ENCODE measurements around the gene ATXN1.
"Not testable (repeated sequence)": the region's sequence is repeated elsewhere in the genome, so short reads cannot be mapped to it uniquely, and the experiment has no call there.

ATXN1 gene

GRCh38 chr6:16559071-16559470 is 202.2 kb downstream of the ATXN1 start:
- DNase-seq = no peak

DNA sequence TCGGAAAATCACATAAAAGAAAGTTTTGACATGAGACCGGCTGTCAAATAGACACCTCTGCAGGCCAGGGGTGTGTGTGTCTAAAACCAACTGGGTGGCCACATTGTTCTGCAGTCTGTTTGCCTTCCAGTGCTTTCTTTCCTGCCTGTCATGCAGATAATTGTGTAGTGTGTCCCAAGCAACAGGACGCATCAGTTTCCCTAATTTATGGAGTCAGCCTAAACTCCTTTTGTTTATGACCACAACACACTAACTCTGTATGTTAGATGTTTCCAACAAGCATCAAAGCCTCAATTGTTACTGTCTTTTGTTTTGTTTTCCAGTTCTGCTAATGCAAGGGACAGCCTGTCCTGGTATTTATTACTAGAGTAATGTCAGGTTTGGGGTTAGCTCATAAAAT is 205.7 kb downstream of the ATXN1 start:
- DNase-seq = no peak

DNA sequence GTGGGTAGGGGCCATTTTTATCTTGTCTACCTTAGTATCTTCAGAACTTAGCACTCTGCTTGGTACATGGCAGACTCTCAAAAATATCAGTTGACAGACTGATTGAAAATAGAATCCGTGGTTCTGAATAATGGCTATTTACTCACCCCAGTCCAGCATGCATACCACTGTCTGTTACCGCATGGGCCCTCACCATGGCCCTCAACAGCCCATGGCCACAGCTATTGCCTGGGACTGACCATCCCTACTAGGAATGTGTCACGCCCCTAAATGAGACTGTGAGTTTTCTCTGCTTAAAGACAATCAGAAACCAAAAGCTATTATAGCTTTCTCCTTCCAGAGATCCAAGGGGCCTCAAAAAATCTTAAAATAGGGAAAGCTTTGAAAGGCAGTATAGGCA is 207.7 kb downstream of the ATXN1 start:
- no peak for DNase-seq

DNA sequence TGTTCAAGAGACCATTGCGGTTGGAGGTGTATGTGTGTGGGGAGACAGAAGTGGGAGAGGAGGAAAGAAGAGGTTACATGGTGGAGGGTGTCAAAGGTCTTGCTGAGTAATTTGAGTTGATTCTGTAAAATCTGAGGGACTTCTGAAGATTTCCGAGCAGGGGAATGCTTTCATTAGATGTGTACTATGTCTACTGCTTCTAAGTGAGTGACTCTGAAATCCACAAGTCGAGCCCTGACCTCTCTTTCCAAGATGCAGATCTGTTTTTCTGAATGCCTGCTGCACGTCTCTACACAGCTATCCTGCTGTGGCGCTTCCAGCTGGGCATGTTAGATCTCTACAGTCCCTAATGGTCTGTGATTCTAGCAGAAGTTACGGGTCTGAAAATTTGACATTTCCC is 209.8 kb downstream of the ATXN1 start:
- DNase-seq = no peak

DNA sequence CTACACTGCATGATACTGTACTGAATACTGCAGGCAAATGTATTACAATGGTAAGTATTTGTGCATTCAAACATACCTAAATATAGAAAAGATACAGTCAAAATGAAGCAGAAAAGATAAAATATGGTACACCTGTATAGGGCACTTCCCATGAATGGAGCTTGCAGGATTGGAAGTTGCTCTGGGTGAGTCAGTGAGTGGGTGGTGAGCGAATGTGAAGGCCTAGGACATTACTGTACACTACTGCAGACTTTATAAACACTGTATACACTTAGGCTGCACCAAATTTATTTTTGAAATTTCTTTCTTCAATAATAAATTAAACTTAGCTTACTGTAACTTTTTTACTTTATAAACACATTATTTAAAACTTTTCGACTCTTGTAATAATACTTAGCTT is 213.1 kb downstream of the ATXN1 start:
- DNase-seq = no peak

DNA sequence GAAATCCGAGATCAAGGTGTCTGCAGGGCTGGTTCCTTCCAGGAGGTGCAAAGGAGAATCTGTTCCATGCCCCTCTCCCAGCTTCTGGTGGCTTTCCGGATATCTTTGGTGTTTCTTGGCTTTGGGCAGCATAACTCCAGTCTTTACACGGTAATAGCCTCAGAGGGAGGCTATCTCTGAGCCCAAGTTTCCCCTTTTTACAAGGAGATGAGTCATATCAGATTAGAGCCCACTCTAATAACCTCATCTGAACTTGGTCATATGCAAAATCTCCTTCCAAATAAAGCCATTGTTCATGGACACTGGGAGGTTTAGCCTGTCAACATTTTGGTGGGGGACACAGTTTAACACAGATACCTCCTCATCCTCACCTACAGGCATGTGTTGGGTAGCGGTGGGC is 213.7 kb downstream of the ATXN1 start:
- no peak for DNase-seq

DNA sequence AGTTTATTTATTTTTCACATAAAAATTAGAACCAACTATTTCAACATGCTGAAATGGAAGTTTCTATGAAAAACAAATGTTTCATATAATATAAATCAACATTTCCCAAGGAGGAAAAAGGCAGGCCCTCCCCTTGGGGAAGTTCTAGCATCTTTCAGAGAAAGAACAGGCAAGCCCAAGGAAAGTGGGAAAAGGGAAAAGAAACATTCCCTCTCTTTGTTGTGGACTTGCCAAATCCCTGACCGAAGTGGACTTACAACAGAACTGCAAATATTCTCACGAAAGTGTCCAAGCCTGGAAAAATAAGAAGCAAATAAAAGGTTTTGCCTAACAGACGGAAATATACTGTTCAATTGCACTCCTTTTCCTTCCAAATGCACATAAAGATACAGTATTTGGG is 214.4 kb downstream of the ATXN1 start:
- DNase-seq = no peak

GRCh38 chr6:16545382-16545781 is 215.9 kb downstream of the ATXN1 start:
- DNase-seq = no peak

DNA sequence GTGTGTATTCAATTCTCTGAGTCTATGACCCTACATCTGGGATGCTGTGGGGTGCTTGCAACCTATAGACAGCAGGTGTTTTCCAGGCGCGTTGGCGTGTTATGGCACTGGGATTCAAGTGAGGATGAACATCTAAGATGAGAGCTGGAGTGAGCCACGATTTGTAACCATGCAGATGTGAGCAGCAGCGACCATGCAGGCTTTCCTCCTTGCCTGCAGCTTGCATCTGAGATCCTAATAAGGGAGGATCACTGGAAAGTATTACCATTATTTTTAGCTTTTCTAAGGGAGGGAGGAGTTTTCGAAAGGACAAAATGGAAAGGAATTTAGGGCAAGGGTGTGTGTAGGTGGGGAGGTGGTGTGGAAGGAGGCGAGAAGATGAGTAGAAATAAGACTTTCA is 216.7 kb downstream of the ATXN1 start:
- DNase-seq = no peak

DNA sequence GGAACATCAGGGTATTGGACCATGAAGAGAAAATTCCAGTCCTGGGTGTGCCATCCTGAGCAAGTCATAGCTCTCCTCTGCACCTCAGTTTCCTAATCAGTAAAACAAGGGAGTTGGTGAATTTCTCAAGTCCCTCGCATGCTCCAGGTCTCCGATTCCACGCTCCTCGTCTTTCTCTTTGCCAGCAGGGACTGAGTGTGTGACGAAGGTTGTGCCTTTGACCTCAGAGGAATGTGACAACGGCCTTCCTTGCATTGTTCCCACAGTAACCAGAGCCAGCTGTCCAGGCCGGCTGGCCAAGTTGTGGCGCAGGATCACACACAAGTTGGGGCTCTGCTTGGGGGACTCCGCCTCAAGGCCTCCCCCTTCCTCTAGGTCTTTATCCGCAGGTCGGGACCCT is 217.3 kb downstream of the ATXN1 start:
- no peak for DNase-seq

GRCh38 chr6:16543521-16543920 is 217.7 kb downstream of the ATXN1 start:
- no peak for DNase-seq

DNA sequence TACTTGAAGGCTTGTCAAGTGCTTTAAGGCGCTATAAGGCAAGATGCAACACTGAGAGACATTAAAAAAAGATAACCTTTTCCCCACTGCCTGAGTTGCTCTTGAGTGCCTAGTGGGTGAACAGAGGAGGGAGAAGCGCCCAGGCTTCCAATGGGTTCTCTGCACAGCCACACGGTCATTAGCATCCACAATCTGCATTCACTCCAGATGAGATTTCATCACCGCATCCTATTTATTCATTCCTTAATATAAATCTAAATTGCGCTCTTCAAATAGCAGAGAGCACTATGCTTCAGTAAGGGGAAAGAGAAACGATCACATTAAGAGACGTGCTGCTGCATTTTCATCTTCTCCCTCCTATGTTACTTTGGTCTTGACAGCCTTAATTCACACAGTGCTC is 219.2 kb downstream of the ATXN1 start:
- no peak for DNase-seq

- DNase-seq = no peak
Measured at GRCh38 chr6:16540804-16541752, 220.2 kb downstream of the ATXN1 start.

- not testable (repeated sequence) for DNase-seq
Measured at GRCh38 chr6:16540383-16540782, 220.9 kb downstream of the ATXN1 start.

GRCh38 chr6:16539086-16539931 is 222.0 kb downstream of the ATXN1 start:
- no peak for DNase-seq

- no peak for DNase-seq
Measured at GRCh38 chr6:16535564-16535963, 225.7 kb downstream of the ATXN1 start.

DNA sequence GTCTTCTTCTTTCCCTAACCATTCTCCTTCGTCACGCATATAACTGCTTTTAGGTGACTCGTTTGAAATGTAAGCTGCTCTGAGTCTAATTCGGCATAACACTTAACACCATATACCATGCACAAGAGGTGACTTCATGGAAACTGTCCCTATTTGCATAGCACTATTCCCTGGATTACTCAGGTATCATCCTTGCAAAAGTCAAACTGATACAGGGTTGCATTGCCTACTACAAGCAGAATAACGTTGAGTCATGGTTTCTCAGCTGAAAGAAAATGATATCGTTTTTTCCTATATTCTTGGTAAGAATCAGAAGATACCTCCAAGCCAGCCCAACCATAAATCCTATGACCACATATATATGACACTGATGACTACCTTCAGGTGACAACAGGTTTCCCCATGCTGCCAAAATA is 227.5 kb downstream of the ATXN1 start:
- no peak for DNase-seq

GRCh38 chr6:16533210-16533609 is 228.1 kb downstream of the ATXN1 start:
- DNase-seq = no peak

GRCh38 chr6:16527691-16528090 is 233.6 kb downstream of the ATXN1 start:
- no peak for DNase-seq

DNA sequence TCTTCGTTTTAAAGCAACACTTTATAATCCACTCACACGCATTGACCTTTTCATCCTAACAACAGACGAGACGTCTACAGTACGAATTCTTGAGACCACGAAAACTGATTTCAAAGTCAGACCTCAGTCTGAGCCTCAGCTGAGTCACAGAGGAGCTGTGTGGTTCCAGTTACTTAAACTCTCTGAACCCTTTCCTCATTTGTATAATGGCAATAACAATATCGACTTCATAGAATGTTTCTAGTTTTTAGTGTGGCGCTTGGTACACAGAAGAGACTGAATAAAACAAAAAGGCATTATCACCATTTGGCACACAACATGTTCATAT is 236.9 kb downstream of the ATXN1 start:
- DNase-seq = no peak

- DNase-seq = no peak
Measured at GRCh38 chr6:16523606-16524379, 237.5 kb downstream of the ATXN1 start.

DNA sequence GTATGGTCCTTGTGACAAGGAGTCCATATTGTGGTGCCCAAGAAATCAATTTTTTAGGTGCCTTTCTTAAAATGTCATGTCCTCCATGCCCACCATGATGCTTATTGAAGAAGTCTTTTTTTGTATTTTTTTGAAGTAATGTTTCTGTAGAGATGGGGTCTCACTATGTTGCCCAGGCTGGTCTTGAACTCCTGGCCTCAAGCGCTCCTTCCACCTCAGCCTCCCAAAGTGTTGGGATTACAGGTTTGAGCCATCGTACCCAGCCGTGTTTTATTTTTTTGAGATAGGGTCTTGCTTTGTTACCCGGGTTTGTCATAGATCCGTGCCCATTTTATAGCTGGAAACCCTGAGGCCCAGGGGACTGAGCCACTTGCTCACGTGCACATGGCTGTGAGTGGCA is 238.3 kb downstream of the ATXN1 start:
- no peak for DNase-seq

DNA sequence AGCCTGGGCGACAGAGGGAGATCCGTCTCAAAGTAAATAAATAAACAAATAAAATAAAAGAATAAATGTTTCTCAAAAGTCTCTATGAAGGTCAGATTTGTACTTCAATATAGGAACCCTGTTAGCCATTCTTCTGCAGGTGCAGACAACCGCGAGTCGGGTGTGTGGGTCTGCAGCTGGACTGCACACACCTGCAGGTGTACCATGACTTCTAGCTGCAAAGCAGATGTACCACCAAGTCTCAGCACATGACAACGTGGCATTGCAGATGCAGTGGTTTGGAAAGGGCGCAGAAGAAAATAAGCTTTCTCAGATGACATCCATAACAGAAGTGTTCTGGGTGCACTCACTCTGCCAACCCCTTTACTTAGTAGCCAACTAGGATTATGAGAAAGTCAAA is 239.7 kb downstream of the ATXN1 start:
- no peak for DNase-seq
